K562 (cell line): ENCODE data around the gene CDK1. TPM values are rescaled to one million over a fixed set of nuclear protein-coding genes. Genes with fewer than 3 reads are reported as not detected.

Experiments
- ARID4B ChIP-seq: sonication (generic); formaldehyde crosslinking; IDR thresholded peaks from 2 replicates; pipeline ENCODE4 v1.8.0; 2022; ENCODE audit warnings: mild to moderate bottlenecking, missing genetic modification reagents
- ARNT ChIP-seq, 2 experiments: fragments of 450-650 bp; IDR thresholded peaks; 2 replicates each; pipeline ENCODE4 v1.6.1; 2016; ENCODE audit warnings: mild to moderate bottlenecking in 1 of 2
- BACH1 ChIP-seq: fragments of 200-800 bp; sonication (Bioruptor generic); IDR thresholded peaks from 2 replicates; pipeline ENCODE4 v1.6.1; 2016; ENCODE audit warnings: missing genetic modification characterization, missing compliant biosample characterization
- BRCA1 ChIP-seq, 2 experiments: fragments of 450-650 bp in 1 of 2; sonication (generic) in 1 of 2; formaldehyde crosslinking in 1 of 2; IDR thresholded peaks; 2 replicates each; pipeline versions ENCODE4 v1.5.0 to v1.6.1; 2017 to 2020; ENCODE audit warnings: mild to moderate bottlenecking in 1 of 2, missing genetic modification reagents in 1 of 2
- CGGBP1 ChIP-seq: fragments of 250-450 bp; sonication (Bioruptor Pico); IDR thresholded peaks from 2 replicates; pipeline ENCODE4 v1.9.0; 2021; ENCODE audit warnings: mild to moderate bottlenecking
- DLX4 ChIP-seq: fragments of 250-450 bp; sonication (Bioruptor Pico); IDR thresholded peaks from 2 replicates; pipeline ENCODE4 v1.6.1; 2021; ENCODE audit warnings: mild to moderate bottlenecking
- JUN ChIP-seq, 2 experiments: sonication (generic) in 1 of 2; formaldehyde crosslinking in 1 of 2; IDR thresholded peaks; 2 replicates each; pipeline versions ENCODE4 v1.6.1 to v1.8.0; 2012 to 2022; ENCODE audit warnings: borderline replicate concordance in 2 of 2, mild to moderate bottlenecking in 2 of 2, improper control_type of control experiment in 1 of 2, low read depth in 1 of 2, low read length in 1 of 2, missing genetic modification reagents in 1 of 2
- KLF10 ChIP-seq: fragments of 250-450 bp; sonication (Bioruptor Pico); IDR thresholded peaks from 2 replicates; pipeline ENCODE4 v1.6.1; 2021; ENCODE audit warnings: matching md5 sums
- LEF1 ChIP-seq: fragments of 450-650 bp; IDR thresholded peaks from 2 replicates; pipeline ENCODE4 v1.6.1; 2016; ENCODE audit warnings: mild to moderate bottlenecking
- MYBL2 ChIP-seq, 2 experiments: fragments of 450-650 bp in 1 of 2; sonication (generic) in 1 of 2; formaldehyde crosslinking in 1 of 2; IDR thresholded peaks; 2 replicates each; pipeline versions ENCODE4 v1.6.1 to v1.8.1; 2017 to 2022; ENCODE audit warnings: borderline replicate concordance in 1 of 2, inconsistent platforms in 1 of 2, low read depth in 1 of 2, mild to moderate bottlenecking in 1 of 2, missing genetic modification reagents in 1 of 2, moderate library complexity in 1 of 2
- NR2C1 ChIP-seq, 2 experiments: fragments of 450-650 bp; IDR thresholded peaks; 2 replicates each; pipeline ENCODE4 v1.6.1; 2017; ENCODE audit warnings: mild to moderate bottlenecking in 2 of 2, antibody characterized with exemption in 1 of 2, inconsistent platforms in 1 of 2, missing compliant biosample characterization in 1 of 2, missing genetic modification characterization in 1 of 2
- NR2F6 ChIP-seq: fragments of 450-650 bp; formaldehyde crosslinking; IDR thresholded peaks from 2 replicates; pipeline ENCODE4 v1.4.0; 2020; ENCODE audit warnings: mild to moderate bottlenecking
- POU5F1 ChIP-seq: fragments of 150-350 bp; IDR thresholded peaks from 2 replicates; pipeline ENCODE4 v1.6.1; 2014; ENCODE audit warnings: borderline replicate concordance, low read length, low read depth, mild to moderate bottlenecking; ENCODE audit not compliant: partially characterized antibody
- RCOR1 ChIP-seq, 2 experiments: IDR thresholded peaks; 2 replicates each; pipeline ENCODE4 v1.6.1; 2012; ENCODE audit warnings: low read depth in 2 of 2, low read length in 2 of 2, borderline replicate concordance in 1 of 2, improper control_type of control experiment in 1 of 2
- SMARCE1 ChIP-seq: fragments of 450-650 bp; IDR thresholded peaks from 2 replicates; pipeline ENCODE4 v1.7.1; 2016; ENCODE audit warnings: mild to moderate bottlenecking
- SRSF3 ChIP-seq: fragments of 200-400 bp; formaldehyde crosslinking; IDR thresholded peaks from 2 replicates; pipeline ENCODE4 v1.6.1; 2016; ENCODE audit warnings: mild to moderate bottlenecking, low read length, moderate library complexity; ENCODE audit not compliant: insufficient read depth
- SRSF7 ChIP-seq: fragments of 200-400 bp; formaldehyde crosslinking; optimal IDR thresholded peaks from 2 replicates; pipeline ENCODE3; 2017; ENCODE audit warnings: mild to moderate bottlenecking, low read depth, low read length
- TBP ChIP-seq: optimal IDR thresholded peaks from 2 replicates; pipeline ENCODE3; 2011; ENCODE audit warnings: low read depth, low read length, improper control_type of control experiment
- TOE1 ChIP-seq, 2 experiments: fragments of 450-650 bp in 1 of 2; sonication (generic) in 1 of 2; formaldehyde crosslinking in 1 of 2; IDR thresholded peaks; 2 replicates each; pipeline versions ENCODE4 v1.7.1 to v1.8.0; 2016 to 2022; ENCODE audit warnings: borderline replicate concordance in 2 of 2, mild to moderate bottlenecking in 2 of 2, antibody characterized with exemption in 1 of 2, inconsistent platforms in 1 of 2, low read depth in 1 of 2, missing genetic modification reagents in 1 of 2, moderate library complexity in 1 of 2
- ZNF175 ChIP-seq: fragments of 200-800 bp; sonication (Bioruptor generic); IDR thresholded peaks from 2 replicates; pipeline ENCODE4 v1.6.1; 2016; ENCODE audit warnings: low read depth, mild to moderate bottlenecking, missing genetic modification characterization, missing compliant biosample characterization
- polyA plus RNA-seq, 8 experiments: library from polyadenylated mRNA; depleted of rRNA in 4 of 8; stranded (reverse) in 5 of 8; unstranded in 3 of 8; fragments of >200 nt; fragmentation: Nextera tagmentation in 2 of 8; fragmentation: Illumina TruSeq in 1 of 8; extraction: Ambion mirVana in 2 of 8; extraction: Trizol in 1 of 8; gene quantifications; 2 replicates each; pipeline versions ENCODE4 v1.2.1 to v1.2.3, GENCODE V29; 2011 to 2014; ENCODE audit warnings: inconsistent platforms in 1 of 8, missing spikeins in 1 of 8
- total RNA-seq, 7 experiments: library from RNA; depleted of rRNA in 6 of 7; stranded (reverse); fragments of >200 nt in 6 of 7; fragmentation: Illumina TruSeq in 2 of 7; extraction: Trizol in 2 of 7; gene quantifications; 2 replicates each; pipeline versions ENCODE4 v1.2.1 to v1.2.3, GENCODE V29; 2011 to 2021; ENCODE audit warnings: low replicate concordance in 1 of 7

Gene CDK1
- total and polyA plus RNA-seq, 9 of the 15 experiments (the other 6 are each of a cell fraction or from before 2014, with no cell fraction given) = 156 to 685 (median 236) TPM

- TF ChIP-seq ARID4B (peak; percentile 85), RCOR1 (IDR thresholded peaks at IDR 0.05; ENCODE audit: borderline replicate concordance in 1 of 2, low read depth in 2 of 2, low read length in 2 of 2) (peak in 1 of 2 experiments; percentile 39; a peak in 1 of 4 replicates), LEF1 (peak; percentile 55; the same call in 1 of the 2 replicates), TOE1 (IDR thresholded peaks at IDR 0.05; ENCODE audit: borderline replicate concordance) (peak; percentile 74; the same call in 1 of the 2 replicates), TOE1 (CRISPR knock-in tag; IDR thresholded peaks at IDR 0.05; ENCODE audit: borderline replicate concordance, low read depth) (no peak), TBP (peak; percentile 97), CGGBP1 (CRISPR knock-in tag) (peak; percentile 80; the same call in 1 of the 2 replicates), POU5F1 (peak; percentile 45), ZNF175 (CRISPR knock-in tag) (no peak), SRSF3 (no peak), MYBL2 (IDR thresholded peaks at IDR 0.05; ENCODE audit: low read depth) (peak; percentile 99), MYBL2 (CRISPR knock-in tag; IDR thresholded peaks at IDR 0.05; ENCODE audit: borderline replicate concordance) (peak; percentile 93; the same call in 1 of the 2 replicates), SMARCE1 (peak; percentile 25; the same call in 1 of the 2 replicates), DLX4 (CRISPR knock-in tag) (no peak), BACH1 (tag) (no peak), SRSF7 (no peak), NR2F6 (CRISPR knock-in tag) (no peak), ARNT (IDR thresholded peaks at IDR 0.05) (peak in 1 of 2 experiments; percentile 77; a peak in 3 of 4 replicates), BRCA1 (IDR thresholded peaks at IDR 0.05) (no peak), BRCA1 (CRISPR knock-in tag; IDR thresholded peaks at IDR 0.05) (no peak), JUN (IDR thresholded peaks at IDR 0.05; ENCODE audit: borderline replicate concordance, low read depth, low read length) (0 out of 2 replicates have a peak, but pooled peaks have one; percentile 21), JUN (CRISPR knock-in tag; IDR thresholded peaks at IDR 0.05; ENCODE audit: borderline replicate concordance) (no peak), KLF10 (CRISPR knock-in tag) (no peak), NR2C1 (IDR thresholded peaks at IDR 0.05) (no peak), NR2C1 (tag; IDR thresholded peaks at IDR 0.05) (no peak)
Measured at GRCh38 chr10:60778214-60778970, at the start of gene CDK1 (continued).
